ENCODE data around the gene CEPT1. TPM values are rescaled to one million over a fixed set of nuclear protein-coding genes. Genes with fewer than 3 reads are reported as not detected.

CEPT1 gene
- total RNA-seq, 1 donor from 2014 or later: 58.9 TPM

DNA sequence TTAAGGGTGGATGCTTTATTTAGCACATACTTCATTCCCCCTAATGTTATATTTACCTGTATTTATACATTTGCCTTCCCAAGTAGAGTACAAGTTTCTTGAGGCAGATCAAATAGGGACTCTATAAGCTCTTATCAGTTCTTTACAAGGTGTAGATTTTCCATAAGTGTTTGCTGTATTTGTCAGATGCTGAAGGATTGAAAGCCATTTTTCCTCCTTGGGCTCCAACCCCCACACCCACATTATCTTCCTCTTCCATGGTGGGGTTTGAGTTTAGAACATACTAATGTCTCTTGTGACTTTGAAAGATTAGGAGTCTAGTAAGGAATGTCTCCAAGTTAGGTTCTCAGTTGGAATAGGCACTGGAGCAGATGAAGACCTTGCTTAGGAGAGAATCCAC is 85.1 kb downstream of the CEPT1 start:
- Mint-ChIP-seq H3K27ac (no peak overlapping the region), H3K27me3 (ENCODE audit: insufficient read depth, low read depth) (peaks cover 7% of the 10 kb centered on the region), H3K4me3 (no peak overlapping the region), H3K9me3 (no peaks in the 10 kb centered on the region), H3K4me1 (peaks cover 34% of the 10 kb centered on the region), H3K36me3 (no peaks in the 10 kb centered on the region)
- no peaks in the 10 kb centered on the region for H4K20me1 ChIP-seq (ENCODE audit: low read depth)
- H3F3A ChIP-seq (ENCODE audit: low read depth): peaks cover 10% of the 10 kb centered on the region
- no peaks in the 10 kb centered on the region for H3K36me3 ChIP-seq
- peaks cover 29% of the 10 kb centered on the region for H3K4me1 ChIP-seq
- H3K9me3 ChIP-seq (ENCODE audit: low read depth): no peaks in the 10 kb centered on the region
- DNase-seq (ENCODE audit: low spot score): no peak
- no peak overlapping the region for H3K9ac ChIP-seq
- H3K79me2 ChIP-seq (ENCODE audit: low read depth): no peaks in the 10 kb centered on the region
- no peak overlapping the region for H3K4me2 ChIP-seq
- H3K27ac ChIP-seq: no peak overlapping the region
- TF ChIP-seq EZH2phosphoT487 (IDR thresholded peaks at IDR 0.05) (no peak), EZH2 (IDR thresholded peaks at IDR 0.05) (no peak)
- TF ChIP-seq, protein P1, sequence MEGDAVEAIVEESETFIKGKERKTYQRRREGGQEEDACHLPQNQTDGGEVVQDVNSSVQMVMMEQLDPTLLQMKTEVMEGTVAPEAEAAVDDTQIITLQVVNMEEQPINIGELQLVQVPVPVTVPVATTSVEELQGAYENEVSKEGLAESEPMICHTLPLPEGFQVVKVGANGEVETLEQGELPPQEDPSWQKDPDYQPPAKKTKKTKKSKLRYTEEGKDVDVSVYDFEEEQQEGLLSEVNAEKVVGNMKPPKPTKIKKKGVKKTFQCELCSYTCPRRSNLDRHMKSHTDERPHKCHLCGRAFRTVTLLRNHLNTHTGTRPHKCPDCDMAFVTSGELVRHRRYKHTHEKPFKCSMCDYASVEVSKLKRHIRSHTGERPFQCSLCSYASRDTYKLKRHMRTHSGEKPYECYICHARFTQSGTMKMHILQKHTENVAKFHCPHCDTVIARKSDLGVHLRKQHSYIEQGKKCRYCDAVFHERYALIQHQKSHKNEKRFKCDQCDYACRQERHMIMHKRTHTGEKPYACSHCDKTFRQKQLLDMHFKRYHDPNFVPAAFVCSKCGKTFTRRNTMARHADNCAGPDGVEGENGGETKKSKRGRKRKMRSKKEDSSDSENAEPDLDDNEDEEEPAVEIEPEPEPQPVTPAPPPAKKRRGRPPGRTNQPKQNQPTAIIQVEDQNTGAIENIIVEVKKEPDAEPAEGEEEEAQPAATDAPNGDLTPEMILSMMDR (IDR thresholded peaks at IDR 0.05): no peak
- no peak overlapping the region for H2AFZ ChIP-seq (replicated peaks)
- no peaks in the 10 kb centered on the region for H3K27me3 ChIP-seq
- no peak overlapping the region for H3K4me3 ChIP-seq

DNA sequence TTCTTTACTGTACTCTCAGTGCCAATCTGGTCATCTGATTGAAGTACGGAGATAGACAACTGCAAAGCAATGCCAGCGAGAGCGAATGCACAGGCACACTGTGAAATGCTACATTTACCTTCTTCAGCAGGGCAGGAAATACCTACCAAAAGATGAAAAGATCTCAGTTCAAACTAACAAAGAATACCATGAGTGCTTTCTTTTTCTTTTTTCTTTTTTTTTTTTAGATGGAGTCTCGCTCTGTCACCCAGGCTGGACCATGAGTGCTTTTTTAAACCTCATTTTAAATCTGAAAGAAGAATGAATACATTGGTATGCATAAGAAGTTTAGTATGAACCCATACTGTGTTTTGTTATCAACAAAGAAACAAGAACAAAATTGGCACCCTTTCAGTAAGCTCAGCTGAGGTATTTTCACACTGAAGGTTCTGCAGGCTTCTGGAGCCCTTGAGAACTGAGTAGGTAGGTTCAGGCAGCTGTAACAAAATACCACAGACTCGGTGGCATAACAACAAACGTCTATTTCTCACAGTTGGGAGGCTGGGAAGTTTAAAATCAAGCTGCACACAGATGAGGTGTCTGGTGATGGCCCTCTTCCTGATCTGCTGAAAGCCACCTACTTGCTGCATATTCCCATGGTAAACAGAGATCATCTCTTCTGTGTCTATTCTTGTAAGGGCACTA is 85.8 kb downstream of the CEPT1 start:
- TF ChIP-seq EZH2 (IDR thresholded peaks at IDR 0.05): no peak
- TF ChIP-seq, protein P1 (IDR thresholded peaks at IDR 0.05): no peak
- no peak for TF ChIP-seq EZH2phosphoT487 (IDR thresholded peaks at IDR 0.05)
- Histone ChIP-seq H3K36me3 (no peaks in the 10 kb centered on the region), H4K20me1 (ENCODE audit: low read depth) (no peaks in the 10 kb centered on the region), H3K27ac (no peak overlapping the region), H3K9me3 (ENCODE audit: low read depth) (no peaks in the 10 kb centered on the region), H3K27me3 (no peaks in the 10 kb centered on the region), H3F3A (ENCODE audit: low read depth) (peaks cover 3% of the 10 kb centered on the region), H3K4me1 (peaks cover 24% of the 10 kb centered on the region), H2AFZ (replicated peaks) (peak overlapping the region; percentile 28), H3K79me2 (ENCODE audit: low read depth) (no peaks in the 10 kb centered on the region), H3K9ac (no peak overlapping the region), H3K4me2 (no peak overlapping the region), H3K4me3 (no peak overlapping the region)
- Mint-ChIP-seq H3K9me3 (no peaks in the 10 kb centered on the region), H3K36me3 (no peaks in the 10 kb centered on the region), H3K4me1 (peaks cover 28% of the 10 kb centered on the region), H3K27ac (peak overlapping the region; percentile 50), H3K4me3 (no peak overlapping the region), H3K27me3 (ENCODE audit: insufficient read depth, low read depth) (peaks cover 7% of the 10 kb centered on the region)
- no peak for DNase-seq (ENCODE audit: low spot score)

DNA sequence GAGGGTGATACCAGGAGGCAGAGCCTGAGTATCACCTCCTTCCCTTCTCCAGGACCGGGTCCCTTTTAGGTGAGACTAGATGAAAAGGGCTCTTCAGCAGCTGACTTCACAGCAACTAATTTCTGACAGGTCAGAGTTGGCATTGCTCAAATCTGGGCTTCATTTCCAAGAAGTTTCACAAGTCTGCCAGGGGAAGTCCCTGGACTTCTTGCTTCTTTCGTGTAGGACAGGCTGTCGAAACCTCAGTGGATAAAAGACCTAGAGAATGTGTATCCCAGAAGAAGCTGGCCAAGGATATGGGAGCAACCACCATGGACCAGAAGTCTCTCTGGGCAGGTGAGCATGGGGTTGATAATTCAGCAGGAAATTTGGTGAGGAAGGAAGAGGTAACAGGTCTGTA is 87.4 kb downstream of the CEPT1 start, which contains the start of gene CHI3L2:
Gene CHI3L2, plus strand, starts transcription at position 280 of the 400 bp plus-strand sequence. Its CDS starts 17 bp downstream, at position 297.
- TF ChIP-seq, protein P1 (IDR thresholded peaks at IDR 0.05): no peak
- TF ChIP-seq EZH2phosphoT487 (IDR thresholded peaks at IDR 0.05) (no peak), EZH2 (IDR thresholded peaks at IDR 0.05) (no peak)
- Histone ChIP-seq H3K4me3 (no peak within 1 kb of the TSS), H3K4me1 (peaks cover 17% of the 10 kb centered on the region), H3K27ac (no peak within 1 kb of the TSS), H3F3A (ENCODE audit: low read depth) (peaks cover 3% of the 10 kb centered on the region), H4K20me1 (ENCODE audit: low read depth) (no peaks in the 10 kb centered on the region), H3K36me3 (no peaks in the 10 kb centered on the region), H3K4me2 (no peak within 1 kb of the TSS), H3K79me2 (ENCODE audit: low read depth) (no peaks in the 10 kb centered on the region), H2AFZ (replicated peaks) (no peak within 1 kb of the TSS), H3K9ac (no peak within 1 kb of the TSS), H3K9me3 (ENCODE audit: low read depth) (no peaks in the 10 kb centered on the region), H3K27me3 (no peaks in the 10 kb centered on the region)
- H3K36me3 Mint-ChIP-seq: no peaks in the 10 kb centered on the region
- no peaks in the 10 kb centered on the region for H3K9me3 Mint-ChIP-seq
- H3K27me3 Mint-ChIP-seq (ENCODE audit: insufficient read depth, low read depth): peaks cover 2% of the 10 kb centered on the region
- DNase-seq (ENCODE audit: low spot score): no peak
- H3K27ac Mint-ChIP-seq: peak within 1 kb of the TSS; percentile 53
- H3K4me1 Mint-ChIP-seq: peaks cover 18% of the 10 kb centered on the region
- no peak within 1 kb of the TSS for H3K4me3 Mint-ChIP-seq
